NCI-H2196 (cell line): ENCODE data around the gene LPAR6.

Experiments
- DNase-seq: peaks from one replicate; lab custom pipeline; 2025; ENCODE audit not compliant: unreplicated experiment; lab: John Stamatoyannopoulos, UW

The LPAR6 gene

DNA sequence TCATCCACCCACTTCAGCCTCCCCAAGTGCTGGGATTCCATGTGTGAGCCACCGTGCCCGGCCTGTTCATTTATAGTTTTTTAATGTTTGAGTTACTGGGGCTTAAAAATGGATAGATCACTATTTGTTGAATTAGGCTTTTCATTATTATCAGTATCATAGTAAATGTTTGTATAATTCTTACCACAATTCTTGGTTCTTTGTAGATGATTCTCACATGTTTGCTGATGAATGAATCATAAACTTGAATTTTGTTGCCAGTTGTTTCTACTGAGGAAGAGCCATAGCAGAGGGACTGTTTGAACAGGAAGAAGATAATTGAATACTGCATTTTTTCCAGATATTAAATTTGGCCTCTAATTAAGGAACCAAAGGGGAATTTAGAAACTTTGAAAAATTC, 2.6 kb upstream of the LPAR6 start:
- DNase-seq = no peak

GRCh38 chr13:48414501-48414900, 1.6 kb upstream of the LPAR6 start:
- DNase-seq = no peak

- DNase-seq = no peak
These were observed 927 bp downstream of the LPAR6 start for GRCh38 chr13:48411841-48412531.

DNA sequence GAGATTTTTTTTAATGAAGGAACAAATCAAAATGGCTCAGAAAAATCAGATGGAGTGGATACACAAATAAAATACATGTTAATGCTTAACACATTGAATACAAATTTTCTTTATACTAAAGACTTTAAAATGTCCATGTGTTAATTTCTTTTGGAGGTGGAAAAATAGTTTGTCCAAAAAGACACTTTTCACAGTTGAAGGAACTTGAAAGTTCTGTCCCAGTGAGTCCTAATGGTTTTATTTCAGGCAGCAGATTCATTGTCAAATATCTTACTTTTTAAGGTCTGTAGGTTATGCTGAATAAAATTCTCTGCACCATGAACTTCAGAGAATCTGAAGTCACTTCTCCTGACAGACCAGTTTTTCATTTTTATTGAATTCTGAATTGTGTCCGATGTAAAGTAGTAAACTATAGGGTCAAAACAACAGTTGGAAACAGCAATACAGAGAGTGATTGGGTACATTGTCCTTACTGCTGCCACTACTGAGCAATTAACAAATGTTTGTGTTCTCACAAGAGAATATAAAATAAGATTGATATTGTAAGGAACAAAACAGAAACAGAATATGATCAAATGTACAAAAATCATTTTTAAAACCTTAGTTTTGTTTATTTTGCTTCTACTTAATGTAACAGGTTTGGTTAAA, 1.6 kb downstream of the LPAR6 start:
- DNase-seq = no peak

DNA sequence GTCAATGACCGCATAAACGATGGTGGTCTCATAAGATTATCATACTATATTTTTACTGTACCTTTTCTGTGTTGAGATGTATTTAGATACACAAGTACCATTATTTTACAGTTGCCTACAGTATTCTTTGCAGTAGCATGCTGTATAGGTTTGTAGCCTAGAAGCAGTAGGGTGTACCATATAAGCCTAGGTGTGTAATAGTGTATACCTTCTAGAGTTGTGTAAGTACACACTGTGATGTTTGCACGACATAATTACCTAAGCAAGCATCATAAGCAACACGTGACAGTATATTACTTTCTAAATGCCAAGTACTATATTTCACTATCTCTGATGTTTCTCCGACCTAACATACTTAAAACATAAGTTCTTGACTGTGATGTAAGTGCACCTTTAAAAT, 2.7 kb downstream of the LPAR6 start:
- DNase-seq = no peak

- no peak for DNase-seq
These were observed 7.0 kb downstream of the LPAR6 start for GRCh38 chr13:48405875-48406274.

- no peak for DNase-seq
These were observed 8.0 kb downstream of the LPAR6 start for GRCh38 chr13:48404952-48405351.

- no peak for DNase-seq
These were observed 9.0 kb downstream of the LPAR6 start for GRCh38 chr13:48403913-48404312.

DNA sequence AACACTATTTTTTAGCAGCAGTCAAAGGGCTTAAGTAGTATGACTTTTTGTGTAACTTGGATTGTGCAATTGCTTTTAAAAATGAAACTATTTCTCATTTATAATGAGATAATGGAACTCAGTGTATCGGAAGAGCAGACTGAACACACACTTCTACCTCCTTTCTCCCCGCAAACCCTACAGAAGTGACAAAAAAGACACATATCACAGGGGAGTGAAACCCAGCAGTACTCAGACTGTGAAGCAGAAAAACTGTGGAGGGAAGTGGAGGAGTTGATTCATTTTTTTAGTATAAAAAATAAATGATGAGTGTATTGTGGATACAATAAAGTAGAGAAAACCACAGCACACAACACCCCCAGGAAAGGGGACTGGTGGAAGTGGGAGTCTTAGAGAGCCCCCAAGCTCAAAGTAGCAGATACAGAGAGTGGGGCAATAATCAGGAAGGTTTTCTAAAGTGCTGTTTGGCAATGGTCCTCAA, 9.7 kb downstream of the LPAR6 start:
- DNase-seq = no peak

GRCh38 chr13:48402325-48402932, 10.5 kb downstream of the LPAR6 start:
- DNase-seq = no peak

- DNase-seq = no peak
These were observed 11.4 kb downstream of the LPAR6 start for GRCh38 chr13:48401480-48401879.

DNA sequence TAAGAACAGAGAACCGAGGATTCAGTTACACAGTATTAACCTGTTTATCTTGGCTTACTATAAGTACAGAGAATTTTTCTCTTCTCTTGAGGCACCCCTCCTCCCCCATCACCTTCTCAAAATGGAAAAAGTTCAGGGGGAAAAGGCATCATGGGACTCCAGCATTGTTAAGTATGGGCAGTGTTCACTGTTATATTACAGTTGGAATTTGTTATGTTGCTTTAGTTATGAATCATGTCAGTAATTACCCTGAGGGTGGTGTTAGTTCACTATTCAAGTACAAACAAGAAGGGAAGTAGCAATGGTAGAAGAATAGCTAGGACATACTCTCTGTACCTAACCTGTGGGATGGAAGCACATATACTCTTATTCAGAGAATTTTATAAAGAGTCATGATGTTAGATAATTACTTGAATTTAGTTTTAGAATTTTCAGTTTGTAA, 12.0 kb downstream of the LPAR6 start:
- DNase-seq = no peak

- DNase-seq = no peak
These were observed 12.7 kb downstream of the LPAR6 start for GRCh38 chr13:48400090-48400694.

DNA sequence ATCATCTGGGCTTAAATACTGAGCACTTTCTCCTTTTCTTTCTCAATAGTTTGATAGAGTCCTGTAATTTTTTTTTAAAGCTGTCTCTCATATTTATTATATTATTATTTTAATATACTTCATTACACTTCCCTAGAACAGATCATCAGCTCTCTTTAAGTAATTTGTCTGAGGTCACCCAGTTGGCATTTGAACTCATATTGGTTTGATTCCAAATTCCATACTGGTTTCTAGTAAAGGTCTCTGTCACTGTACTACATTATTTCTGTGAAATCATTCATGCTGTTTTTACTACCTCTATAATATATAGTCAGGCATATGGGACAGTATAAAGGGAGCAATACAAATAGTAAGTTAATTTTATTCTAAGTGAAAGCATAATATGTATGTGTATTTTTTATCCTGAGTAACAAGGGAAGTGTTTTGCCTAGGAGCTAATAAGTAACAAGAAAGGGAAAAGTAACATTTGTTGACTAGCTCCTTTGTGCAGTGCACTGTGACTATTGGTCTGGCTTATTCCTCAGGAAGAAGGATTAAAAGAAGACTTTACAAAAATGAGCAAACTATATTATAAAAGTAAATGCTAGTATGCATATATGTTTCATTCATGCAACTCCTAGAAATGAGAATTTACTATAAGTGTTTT, 14.3 kb downstream of the LPAR6 start:
- DNase-seq = no peak

- no peak for DNase-seq
These were observed 15.2 kb downstream of the LPAR6 start for GRCh38 chr13:48397744-48398143.

- no peak for DNase-seq
These were observed 19.2 kb downstream of the LPAR6 start for GRCh38 chr13:48393698-48394085.

- DNase-seq = no peak
These were observed 19.7 kb downstream of the LPAR6 start for GRCh38 chr13:48393030-48393697.

DNA sequence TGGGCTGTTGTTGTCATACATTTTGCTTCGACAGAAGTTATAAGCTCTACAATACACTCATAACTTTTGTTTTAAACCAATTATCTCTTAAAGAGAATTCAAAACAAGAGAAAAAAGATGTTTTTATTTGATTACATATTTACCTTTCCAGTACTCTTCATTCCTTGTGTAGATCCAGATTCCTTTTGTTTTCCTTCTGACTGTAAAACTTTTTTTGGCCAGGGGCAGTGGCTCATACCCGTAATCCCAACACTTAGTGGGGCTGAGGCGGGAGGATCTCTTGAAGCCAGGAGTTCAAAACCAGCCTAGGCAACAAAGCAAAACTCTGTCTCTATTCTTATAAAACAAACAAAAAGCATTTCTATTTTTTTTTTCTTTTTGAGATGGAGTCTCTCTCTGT, 21.7 kb downstream of the LPAR6 start:
- DNase-seq = no peak

GRCh38 chr13:48386816-48387215, 26.1 kb downstream of the LPAR6 start:
- DNase-seq = no peak

- DNase-seq = no peak
These were observed 29.5 kb downstream of the LPAR6 start for GRCh38 chr13:48383384-48383783.

DNA sequence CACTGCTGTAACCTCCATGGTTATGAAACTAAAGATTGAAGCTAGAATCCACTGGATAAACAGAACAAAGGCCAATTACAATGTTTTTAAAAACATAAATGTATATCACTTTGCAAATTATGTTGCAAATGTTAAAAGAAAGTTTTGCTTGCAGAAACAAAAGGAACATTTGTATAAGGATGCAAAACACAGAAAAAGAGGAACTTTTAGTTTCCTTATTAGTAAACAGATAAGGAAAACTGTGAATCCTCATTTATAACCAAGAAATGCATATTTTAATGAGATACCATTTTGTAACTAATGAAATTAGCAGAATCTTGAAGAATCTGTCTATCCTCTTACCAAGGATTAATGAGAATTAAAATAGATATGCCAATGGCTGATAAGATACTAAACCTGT, 32.3 kb downstream of the LPAR6 start:
- DNase-seq = no peak
